Aorta (tissue), 5 donors: ENCODE measurements around the gene SUSD1. TPM values are rescaled to one million over a fixed set of nuclear protein-coding genes. Genes with fewer than 3 reads are reported as not detected.

Experiments
- ATAC-seq: fragments of 200-7000 bp; cut with Tn5 transposase; one replicate; pipeline ENCODE4 v1.9.1; 2022; ENCODE audit warnings: moderate library complexity; ENCODE audit not compliant: low FRiP score
- DNase-seq, 2 donors: peaks; one replicate each; pipeline ENCODE4 v3.0.0-alpha.2; 2020
- H3K27ac ChIP-seq, 2 donors: one replicate each; pipeline ENCODE4 v1.5.1; 2013; ENCODE audit warnings: low read length in 2 of 2, mild to moderate bottlenecking in 2 of 2, moderate library complexity in 2 of 2, control low read depth in 1 of 2, inconsistent platforms in 1 of 2, low read depth in 1 of 2
- H3K27me3 ChIP-seq, 2 donors: one replicate each; pipeline ENCODE4 v1.6.1; 2013; ENCODE audit warnings: control low read depth in 1 of 2, low read length in 1 of 2, mild to moderate bottlenecking in 1 of 2, moderate library complexity in 1 of 2; ENCODE audit not compliant: insufficient read depth in 2 of 2, control insufficient read depth in 1 of 2
- H3K36me3 ChIP-seq, 2 donors: one replicate each; pipeline ENCODE4 v1.6.1; 2013; ENCODE audit warnings: control low read depth in 1 of 2, low read length in 1 of 2, mild to moderate bottlenecking in 1 of 2; ENCODE audit not compliant: insufficient read depth in 2 of 2, control insufficient read depth in 1 of 2
- H3K4me1 ChIP-seq, 2 donors: one replicate each; pipeline ENCODE4 v1.6.1; 2013; ENCODE audit warnings: low read length in 2 of 2, control low read depth in 1 of 2, mild to moderate bottlenecking in 1 of 2, moderate library complexity in 1 of 2; ENCODE audit not compliant: insufficient read depth in 2 of 2, control insufficient read depth in 1 of 2
- H3K4me3 ChIP-seq, 2 donors: one replicate each; pipeline ENCODE4 v1.5.1; 2013; ENCODE audit warnings: low read length in 2 of 2, control low read depth in 1 of 2, mild to moderate bottlenecking in 1 of 2
- H3K9me3 ChIP-seq: one replicate; pipeline ENCODE4 v1.6.1; 2013; ENCODE audit warnings: mild to moderate bottlenecking, low read length; ENCODE audit not compliant: control insufficient read depth
- WGBS, 2 donors: extraction: QIAGEN DNeasy Blood & Tissue Kit; methylation state at CpG; one replicate each; pipeline ENCODE4 v1.1.7; 2013; 5-methylcytosine and 5-hydroxymethylcytosine counted together
- intact Hi-C, 2 donors: fragments of 100-400 bp; cut with DNase I; formaldehyde crosslinking; loops; one replicate each; pipeline versions ENCODE4 v1.14.2 to v1.15.0; 2022
- polyA plus RNA-seq, 2 donors: library from polyadenylated mRNA; stranded (reverse); fragments of 200-250 nt; gene quantifications; one replicate each; pipeline ENCODE4 v1.2.3, GENCODE V29; 2013
- total RNA-seq, 2 donors: library from RNA; stranded (reverse); fragmentation: NEBNext Ultra II Directional; extraction: Animal tissue kit (Norgen Biotek cat#: 25700); gene quantifications; one replicate each; pipeline ENCODE4 v1.2.1, GENCODE V29; 2021
- donor health status: healthy with polysubstance abuse.
- donor health status: Bipolar disorder and iron deficiency.
- donor health status: DM: no; HTN: no; CAD: no.
- donor health status: DM: no; HTN: no; CAD: no.
- donor health status: DM: yes; HTN: yes; CAD: no.

The SUSD1 gene
- total and polyA plus RNA-seq, 4 donors: 3.4 to 14.3 (median 9.0) TPM

- H3K27me3 ChIP-seq: no peaks in the 10 kb centered on the region
- intact Hi-C loops: no loop called here
- DNase-seq (no peak), ATAC-seq (no peak)
- H3K4me3 ChIP-seq: no peak overlapping the region
- 94 to 96% methylated on average over 4 of the region's 4 CpGs for WGBS, 2 donors
- H3K36me3 ChIP-seq: no peaks in the 10 kb centered on the region
- H3K9me3 ChIP-seq: peaks cover 2% of the 10 kb centered on the region
- peaks cover 0 to 4% of the 10 kb centered on the region in 2 donors for H3K4me1 ChIP-seq
- no peak overlapping the region for H3K27ac ChIP-seq
Observed at GRCh38 chr9:112054916-112055315, 120.2 kb downstream of the SUSD1 start.

- no peak overlapping the region for H3K27ac ChIP-seq
- DNase-seq (no peak), ATAC-seq (no peak)
- WGBS, 2 donors: 58 to 72% methylated on average over 5 of the region's 5 CpGs
- H3K4me1 ChIP-seq: peaks cover 4 to 6% of the 10 kb centered on the region in 2 donors
- H3K4me3 ChIP-seq: no peak overlapping the region
- no peaks in the 10 kb centered on the region for H3K27me3 ChIP-seq
- no peaks in the 10 kb centered on the region for H3K36me3 ChIP-seq
- intact Hi-C loops: no loop called here
- no peaks in the 10 kb centered on the region for H3K9me3 ChIP-seq
Observed at GRCh38 chr9:112051812-112052211, 123.3 kb downstream of the SUSD1 start.

DNA sequence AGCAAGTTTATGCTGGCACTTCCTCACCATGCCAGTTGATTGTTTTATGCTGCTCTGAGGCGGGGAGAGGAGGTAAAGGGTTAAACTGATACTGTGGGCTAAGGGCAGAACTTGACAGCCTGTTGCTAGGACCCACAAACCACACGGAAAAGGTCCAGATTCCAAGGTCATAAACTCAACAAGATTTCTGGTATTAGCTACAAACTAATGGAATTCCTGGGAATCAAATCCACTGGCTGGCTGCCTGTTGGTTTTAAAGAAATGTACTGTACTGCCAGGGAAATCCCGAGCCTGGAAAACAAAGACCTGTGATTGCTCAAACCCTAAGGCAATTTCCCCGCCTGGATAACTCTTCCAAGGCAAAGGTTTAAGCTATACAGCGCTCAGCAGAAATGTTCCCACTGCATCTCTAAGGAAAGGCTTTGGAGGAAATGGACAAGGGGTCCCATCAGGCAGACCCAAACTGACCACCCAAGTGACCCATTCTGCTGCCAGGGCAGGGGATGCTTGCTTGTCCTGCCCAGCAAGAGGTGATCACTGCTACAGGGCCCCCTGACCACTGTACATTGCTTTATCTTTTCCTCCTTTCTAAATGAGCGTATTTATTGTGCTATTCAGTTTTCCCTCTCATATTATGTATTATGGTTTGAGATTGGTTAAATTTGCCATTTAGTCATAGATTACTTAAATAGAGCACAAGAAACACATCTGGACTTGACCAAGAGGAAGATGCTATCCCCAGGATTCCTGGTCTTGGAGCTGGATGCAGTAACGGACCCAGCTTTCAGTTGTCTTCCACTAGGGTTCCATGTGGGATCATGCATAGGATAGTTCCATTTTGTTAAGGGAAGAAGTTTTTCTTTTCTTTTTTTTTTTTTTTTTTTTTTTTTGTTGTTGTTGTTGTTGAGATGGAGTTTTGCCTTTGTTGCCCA is 124.3 kb downstream of the SUSD1 start:
- Histone ChIP-seq H3K27me3 (no peaks in the 10 kb centered on the region), H3K27ac (no peak overlapping the region), H3K36me3 (no peaks in the 10 kb centered on the region), H3K4me1 (peaks cover 4 to 6% of the 10 kb centered on the region in 2 donors), H3K9me3 (no peaks in the 10 kb centered on the region), H3K4me3 (no peak overlapping the region)
- intact Hi-C loops: no loop called here
- peak; percentile 77 for ATAC-seq
- peak in 1 of 2 donors; percentile 71 for DNase-seq
- 25 to 28% methylated on average over 7 of the region's 7 CpGs for WGBS, 2 donors

- DNase-seq (no peak), ATAC-seq (peak; percentile 54)
- Histone ChIP-seq H3K36me3 (no peaks in the 10 kb centered on the region), H3K4me1 (peaks cover 4 to 6% of the 10 kb centered on the region in 2 donors), H3K27me3 (no peaks in the 10 kb centered on the region), H3K4me3 (no peak overlapping the region), H3K9me3 (no peaks in the 10 kb centered on the region), H3K27ac (no peak overlapping the region)
- 22 to 26% methylated on average over 4 of the region's 4 CpGs for WGBS, 2 donors
- intact Hi-C loops: loop anchor here in 1 of 2 donors (5.0 kb wide), 1 partner anchor 38 kb away; no protein-coding TSS in a partner anchor
Observed at GRCh38 chr9:112049811-112050516, 125.1 kb downstream of the SUSD1 start.

DNA sequence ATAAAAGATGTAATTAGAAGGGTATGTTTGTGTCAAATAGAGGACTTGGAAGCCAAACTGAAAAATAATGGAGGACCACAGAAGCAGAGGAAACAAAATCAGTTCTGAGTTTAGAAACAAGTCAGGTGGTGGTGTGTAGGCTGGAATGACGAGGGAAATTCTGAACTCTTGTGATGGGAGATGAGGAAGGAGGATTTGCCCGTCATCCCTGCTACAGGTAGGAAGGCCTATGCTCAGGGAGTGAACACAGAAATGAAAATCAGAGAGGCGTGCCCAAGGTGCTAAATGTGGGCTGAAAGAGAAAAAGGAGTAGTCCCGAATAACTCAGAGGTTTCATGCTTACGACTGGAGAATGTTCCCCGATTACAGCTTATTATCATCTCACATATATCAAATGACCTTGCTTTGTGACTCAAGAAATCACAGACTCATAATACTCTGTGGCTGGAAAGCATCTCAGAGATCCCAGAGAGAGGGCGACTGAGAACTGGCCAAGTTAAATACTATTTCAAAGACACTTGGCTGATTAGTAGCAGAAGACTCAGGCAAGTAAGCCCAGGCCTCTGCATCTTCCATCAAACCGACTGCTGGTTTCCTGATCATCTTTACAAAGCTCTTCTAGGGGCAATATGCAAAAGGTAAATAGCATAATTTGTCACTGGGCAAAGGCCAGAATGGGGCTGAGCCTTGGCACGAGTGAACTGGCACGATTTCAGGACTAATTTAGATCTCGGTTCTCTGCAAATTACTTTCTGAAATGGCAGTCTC is 126.0 kb downstream of the SUSD1 start:
- intact Hi-C loops: loop anchor here in 1 of 2 donors (5.0 kb wide), 1 partner anchor 37 kb away; no protein-coding TSS in a partner anchor
- H3K4me3 ChIP-seq: no peak overlapping the region
- ATAC-seq (peak; percentile 74), DNase-seq (no peak)
- 19 to 24% methylated on average over 11 of the region's 11 CpGs for WGBS, 2 donors
- H3K9me3 ChIP-seq: no peaks in the 10 kb centered on the region
- H3K27ac ChIP-seq: no peak overlapping the region
- H3K27me3 ChIP-seq: no peaks in the 10 kb centered on the region
- peaks cover 4 to 6% of the 10 kb centered on the region in 2 donors for H3K4me1 ChIP-seq
- no peaks in the 10 kb centered on the region for H3K36me3 ChIP-seq

- Histone ChIP-seq H3K36me3 (no peaks in the 10 kb centered on the region), H3K27me3 (no peaks in the 10 kb centered on the region), H3K27ac (no peak overlapping the region), H3K9me3 (no peaks in the 10 kb centered on the region), H3K4me3 (no peak overlapping the region), H3K4me1 (peaks cover 4 to 6% of the 10 kb centered on the region in 2 donors)
- ATAC-seq (no peak), DNase-seq (no peak)
- intact Hi-C loops: loop anchor here in 1 of 2 donors (5.0 kb wide), 1 partner anchor 35 kb away; no protein-coding TSS in a partner anchor
Observed at GRCh38 chr9:112047538-112048066, 127.5 kb downstream of the SUSD1 start.

- intact Hi-C loops: loop anchor here in 1 of 2 donors (5.0 kb wide), 1 partner anchor 34 kb away; no protein-coding TSS in a partner anchor
- H3K4me3 ChIP-seq: no peak overlapping the region
- H3K27ac ChIP-seq: no peak overlapping the region
- H3K4me1 ChIP-seq: peaks cover 4 to 6% of the 10 kb centered on the region in 2 donors
- H3K27me3 ChIP-seq: no peaks in the 10 kb centered on the region
- ATAC-seq (no peak), DNase-seq (no peak)
- no peaks in the 10 kb centered on the region for H3K36me3 ChIP-seq
- H3K9me3 ChIP-seq: no peaks in the 10 kb centered on the region
Observed at GRCh38 chr9:112046181-112046580, 128.9 kb downstream of the SUSD1 start.

DNA sequence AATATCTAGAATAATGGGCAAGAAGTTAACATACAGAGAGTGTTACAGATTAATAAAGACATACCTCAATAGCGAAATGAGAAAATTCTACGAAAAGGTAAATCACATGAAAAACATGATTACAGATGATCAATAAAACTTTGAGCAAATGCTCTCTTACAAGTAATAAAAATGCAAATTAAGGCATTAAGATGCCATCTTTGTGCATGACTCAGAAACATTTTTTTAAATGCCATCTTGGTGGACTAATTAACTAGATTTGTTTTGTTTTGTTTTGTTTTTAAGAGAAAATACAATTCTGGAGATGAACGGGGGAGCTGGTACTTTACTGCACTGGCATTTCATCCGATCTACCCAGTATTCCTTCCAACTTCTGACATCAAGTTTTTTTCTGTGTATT is 130.2 kb downstream of the SUSD1 start:
- H3K27ac ChIP-seq: no peak overlapping the region
- no peak for ATAC-seq
- no peak overlapping the region for H3K4me3 ChIP-seq
- WGBS, 2 donors: 72 to 81% methylated on average over 4 of the region's 4 CpGs
- intact Hi-C loops: loop anchor here in 1 of 2 donors (5.0 kb wide), 1 partner anchor 33 kb away; no protein-coding TSS in a partner anchor
- no peaks in the 10 kb centered on the region for H3K9me3 ChIP-seq
- H3K4me1 ChIP-seq: peaks cover 2 to 4% of the 10 kb centered on the region in 2 donors
- DNase-seq: no peak
- H3K27me3 ChIP-seq: no peaks in the 10 kb centered on the region
- no peaks in the 10 kb centered on the region for H3K36me3 ChIP-seq
